ENCODE results near the gene NCBP3.

GRCh38 chr17:3894911-3895343, 48.9 kb upstream of the NCBP3 start:
- TF ChIP-seq, protein P1, sequence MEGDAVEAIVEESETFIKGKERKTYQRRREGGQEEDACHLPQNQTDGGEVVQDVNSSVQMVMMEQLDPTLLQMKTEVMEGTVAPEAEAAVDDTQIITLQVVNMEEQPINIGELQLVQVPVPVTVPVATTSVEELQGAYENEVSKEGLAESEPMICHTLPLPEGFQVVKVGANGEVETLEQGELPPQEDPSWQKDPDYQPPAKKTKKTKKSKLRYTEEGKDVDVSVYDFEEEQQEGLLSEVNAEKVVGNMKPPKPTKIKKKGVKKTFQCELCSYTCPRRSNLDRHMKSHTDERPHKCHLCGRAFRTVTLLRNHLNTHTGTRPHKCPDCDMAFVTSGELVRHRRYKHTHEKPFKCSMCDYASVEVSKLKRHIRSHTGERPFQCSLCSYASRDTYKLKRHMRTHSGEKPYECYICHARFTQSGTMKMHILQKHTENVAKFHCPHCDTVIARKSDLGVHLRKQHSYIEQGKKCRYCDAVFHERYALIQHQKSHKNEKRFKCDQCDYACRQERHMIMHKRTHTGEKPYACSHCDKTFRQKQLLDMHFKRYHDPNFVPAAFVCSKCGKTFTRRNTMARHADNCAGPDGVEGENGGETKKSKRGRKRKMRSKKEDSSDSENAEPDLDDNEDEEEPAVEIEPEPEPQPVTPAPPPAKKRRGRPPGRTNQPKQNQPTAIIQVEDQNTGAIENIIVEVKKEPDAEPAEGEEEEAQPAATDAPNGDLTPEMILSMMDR (IDR thresholded peaks at IDR 0.05; ENCODE audit: low read depth, low read length, missing input control): no peak
- no peak for TF ChIP-seq TAF1 (conservative IDR thresholded peaks at IDR 0.05)
- no peak for TF ChIP-seq GABPA (IDR thresholded peaks at IDR 0.05 in 1 of 2, conservative IDR thresholded peaks at IDR 0.05 in 1 of 2)
- TF ChIP-seq REST (IDR thresholded peaks at IDR 0.05): no peak
- no peak for TF ChIP-seq YY1 (IDR thresholded peaks at IDR 0.05)
- TF ChIP-seq, protein P2, sequence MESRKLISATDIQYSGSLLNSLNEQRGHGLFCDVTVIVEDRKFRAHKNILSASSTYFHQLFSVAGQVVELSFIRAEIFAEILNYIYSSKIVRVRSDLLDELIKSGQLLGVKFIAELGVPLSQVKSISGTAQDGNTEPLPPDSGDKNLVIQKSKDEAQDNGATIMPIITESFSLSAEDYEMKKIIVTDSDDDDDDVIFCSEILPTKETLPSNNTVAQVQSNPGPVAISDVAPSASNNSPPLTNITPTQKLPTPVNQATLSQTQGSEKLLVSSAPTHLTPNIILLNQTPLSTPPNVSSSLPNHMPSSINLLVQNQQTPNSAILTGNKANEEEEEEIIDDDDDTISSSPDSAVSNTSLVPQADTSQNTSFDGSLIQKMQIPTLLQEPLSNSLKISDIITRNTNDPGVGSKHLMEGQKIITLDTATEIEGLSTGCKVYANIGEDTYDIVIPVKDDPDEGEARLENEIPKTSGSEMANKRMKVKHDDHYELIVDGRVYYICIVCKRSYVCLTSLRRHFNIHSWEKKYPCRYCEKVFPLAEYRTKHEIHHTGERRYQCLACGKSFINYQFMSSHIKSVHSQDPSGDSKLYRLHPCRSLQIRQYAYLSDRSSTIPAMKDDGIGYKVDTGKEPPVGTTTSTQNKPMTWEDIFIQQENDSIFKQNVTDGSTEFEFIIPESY (IDR thresholded peaks at IDR 0.05): no peak
- no peak for TF ChIP-seq HNF4A (conservative IDR thresholded peaks at IDR 0.05)
- TF ChIP-seq EGR1 (IDR thresholded peaks at IDR 0.05; ENCODE audit: low read depth in 2 of 2): no peak
